Activated CD8-positive, alpha-beta memory T cell treated with anti-CD3 and anti-CD28 coated beads for 4 hours (primary cell): Measurements from ENCODE around the gene HOXD1.

ENCODE experiments used
- DNase-seq, 2 donors: peaks; one replicate each; pipeline ENCODE4 v3.0.0-alpha.2; 2020; ENCODE audit warnings: low read depth in 2 of 2

The HOXD1 gene

GRCh38 chr2:176187899-176188773 lies at the start of gene HOXD1:
Gene HOXD1 (plus strand): TSS chr2:176188668. CDS start chr2:176188802, 134 bp downstream.
- no peak for DNase-seq

- no peak for DNase-seq
These were observed 49.4 kb upstream of the HOXD1 start for GRCh38 chr2:176138923-176139660.

- no peak for DNase-seq
These were observed 48.6 kb upstream of the HOXD1 start for GRCh38 chr2:176139661-176140512.

GRCh38 chr2:176140513-176141317 lies 47.8 kb upstream of the HOXD1 start:
- DNase-seq: peak; percentile 14 to 19

- no peak for DNase-seq
These were observed 46.2 kb upstream of the HOXD1 start for GRCh38 chr2:176142281-176142680.

- no peak for DNase-seq
These were observed 43.1 kb upstream of the HOXD1 start for GRCh38 chr2:176145085-176145969.

- no peak for DNase-seq
These were observed 42.4 kb upstream of the HOXD1 start for GRCh38 chr2:176146101-176146500.

- DNase-seq: no peak
These were observed 41.8 kb upstream of the HOXD1 start for GRCh38 chr2:176146645-176147044.

GRCh38 chr2:176147210-176147799 lies 41.2 kb upstream of the HOXD1 start:
- no peak for DNase-seq

GRCh38 chr2:176147800-176148496 lies 40.5 kb upstream of the HOXD1 start:
- DNase-seq: no peak

GRCh38 chr2:176148751-176149421 lies 39.6 kb upstream of the HOXD1 start:
- no peak for DNase-seq

GRCh38 chr2:176149481-176149938 lies 39.0 kb upstream of the HOXD1 start:
- no peak for DNase-seq

- DNase-seq: no peak
These were observed 38.4 kb upstream of the HOXD1 start for GRCh38 chr2:176149939-176150583.

GRCh38 chr2:176150584-176151441 lies 37.7 kb upstream of the HOXD1 start:
- DNase-seq: no peak

- DNase-seq: no peak
These were observed 36.8 kb upstream of the HOXD1 start, which contains the start of gene HOXD4 for GRCh38 chr2:176151442-176152287. Gene HOXD4 (plus strand): TSS chr2:176151550. CDS start chr2:176151634, 84 bp downstream.
